Central memory CD4-positive, alpha-beta T cell (primary cell): Measurements from ENCODE around the gene PLTP.
"Not testable (repeated sequence)": the region's sequence is repeated elsewhere in the genome, so short reads cannot be mapped to it uniquely, and the experiment has no call there.

ENCODE experiments used
- DNase-seq: peaks from one replicate; pipeline ENCODE4 v3.0.0; 2022

Gene PLTP

GRCh38 chr20:45919542-45920399 is 7.8 kb upstream of the PLTP start:
- DNase-seq, result no peak

- no peak for DNase-seq
These were observed 7.0 kb upstream of the PLTP start for GRCh38 chr20:45918779-45919537.

GRCh38 chr20:45918182-45918737 is 6.3 kb upstream of the PLTP start:
- DNase-seq, result no peak

- DNase-seq, result no peak
These were observed 5.8 kb upstream of the PLTP start for GRCh38 chr20:45917790-45918141.

GRCh38 chr20:45913116-45913515 is 1.2 kb upstream of the PLTP start:
- no peak for DNase-seq

GRCh38 chr20:45912344-45912682 is 358 bp upstream of the PLTP start:
- DNase-seq, result no peak

- DNase-seq, result peak; percentile 74
These were observed 1.1 kb downstream of the PLTP start for GRCh38 chr20:45910670-45911485.

- DNase-seq, result no peak
These were observed 1.9 kb downstream of the PLTP start for GRCh38 chr20:45909817-45910669.

- no peak for DNase-seq
These were observed 2.6 kb downstream of the PLTP start for GRCh38 chr20:45909336-45909808.

- DNase-seq, result no peak
These were observed 3.9 kb downstream of the PLTP start for GRCh38 chr20:45908084-45908483.

- DNase-seq, result no peak
These were observed 4.6 kb downstream of the PLTP start for GRCh38 chr20:45907219-45907948.

- no peak for DNase-seq
These were observed 6.4 kb downstream of the PLTP start for GRCh38 chr20:45905505-45906079.

GRCh38 chr20:45904583-45905504 is 7.1 kb downstream of the PLTP start:
- no peak for DNase-seq

- no peak for DNase-seq
These were observed 9.7 kb downstream of the PLTP start for GRCh38 chr20:45902199-45902701.

GRCh38 chr20:45901332-45901731 is 10.6 kb downstream of the PLTP start:
- not testable (repeated sequence) for DNase-seq

- no peak for DNase-seq
These were observed 12.7 kb downstream of the PLTP start for GRCh38 chr20:45899046-45899835.

GRCh38 chr20:45898285-45898684 is 13.7 kb downstream of the PLTP start:
- no peak for DNase-seq

- no peak for DNase-seq
These were observed 14.3 kb downstream of the PLTP start for GRCh38 chr20:45897692-45898091.

GRCh38 chr20:45897289-45897688 is 14.7 kb downstream of the PLTP start:
- DNase-seq, result no peak
